Pulmonary artery endothelial cell (primary cell): Measurements from ENCODE around the gene PDXK. TPM values are rescaled to one million over a fixed set of nuclear protein-coding genes. Genes with fewer than 3 reads are reported as not detected.
"Not testable (repeated sequence)": the region's sequence is repeated elsewhere in the genome, so short reads cannot be mapped to it uniquely, and the experiment has no call there.

Experiments used
- DNase-seq: peaks from one replicate; pipeline ENCODE4 v3.0.0-alpha.2; 2011; ENCODE audit warnings: low read depth, low spot score
- total RNA-seq: library from RNA; depleted of rRNA; stranded (reverse); fragments of >200 nt; gene quantifications from 2 replicates; pipeline ENCODE4 v1.2.3, GENCODE V29; 2014

Gene PDXK
- total RNA-seq, result 99.8 and 121 TPM in 2 replicates

DNA sequence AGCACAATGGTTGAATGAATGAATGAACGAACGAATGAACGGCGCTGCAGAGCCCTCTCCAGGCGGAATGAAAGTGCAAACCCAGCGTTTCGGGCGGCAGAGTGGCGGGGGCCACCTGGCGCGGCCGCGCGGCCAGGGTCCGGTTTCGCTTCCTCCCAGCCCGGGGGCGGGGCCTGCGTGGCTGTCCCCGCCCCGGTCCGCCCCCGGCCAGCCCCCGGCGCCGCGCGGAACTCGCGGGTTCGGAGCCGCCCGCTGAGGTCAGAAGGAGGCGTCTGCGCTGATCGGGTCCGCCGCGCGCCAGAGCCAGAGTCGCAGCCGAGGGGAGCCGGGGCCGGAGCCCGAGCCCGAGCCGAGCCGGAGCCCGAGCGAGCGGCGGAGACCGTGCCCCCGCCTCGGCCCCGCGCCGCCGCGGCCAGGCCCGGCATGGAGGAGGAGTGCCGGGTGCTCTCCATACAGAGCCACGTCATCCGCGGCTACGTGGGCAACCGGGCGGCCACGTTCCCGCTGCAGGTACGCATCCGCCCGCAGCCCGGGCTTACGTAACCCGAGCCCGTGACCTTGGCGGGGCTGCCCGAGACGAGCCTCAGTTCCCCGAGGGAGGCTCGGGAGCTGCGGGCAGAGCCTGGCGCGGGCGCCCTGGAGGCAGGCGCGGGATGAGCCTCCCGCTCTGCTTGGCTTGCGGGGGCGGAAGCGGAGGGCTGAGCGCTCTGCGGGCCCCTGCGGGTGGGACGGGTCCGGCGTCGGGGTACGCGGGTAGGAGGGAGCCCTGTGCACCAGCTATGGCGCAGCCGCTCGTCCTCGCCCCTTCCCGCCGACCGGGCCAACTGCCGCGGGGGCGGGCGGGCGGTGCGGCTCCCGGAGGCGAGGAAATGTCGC, at the start of gene PDXK:
PDXK (plus strand) TSS at position 258 of the 876 bp plus-strand sequence; CDS start at position 424, 166 bp downstream.
- DNase-seq, result no peak

DNA sequence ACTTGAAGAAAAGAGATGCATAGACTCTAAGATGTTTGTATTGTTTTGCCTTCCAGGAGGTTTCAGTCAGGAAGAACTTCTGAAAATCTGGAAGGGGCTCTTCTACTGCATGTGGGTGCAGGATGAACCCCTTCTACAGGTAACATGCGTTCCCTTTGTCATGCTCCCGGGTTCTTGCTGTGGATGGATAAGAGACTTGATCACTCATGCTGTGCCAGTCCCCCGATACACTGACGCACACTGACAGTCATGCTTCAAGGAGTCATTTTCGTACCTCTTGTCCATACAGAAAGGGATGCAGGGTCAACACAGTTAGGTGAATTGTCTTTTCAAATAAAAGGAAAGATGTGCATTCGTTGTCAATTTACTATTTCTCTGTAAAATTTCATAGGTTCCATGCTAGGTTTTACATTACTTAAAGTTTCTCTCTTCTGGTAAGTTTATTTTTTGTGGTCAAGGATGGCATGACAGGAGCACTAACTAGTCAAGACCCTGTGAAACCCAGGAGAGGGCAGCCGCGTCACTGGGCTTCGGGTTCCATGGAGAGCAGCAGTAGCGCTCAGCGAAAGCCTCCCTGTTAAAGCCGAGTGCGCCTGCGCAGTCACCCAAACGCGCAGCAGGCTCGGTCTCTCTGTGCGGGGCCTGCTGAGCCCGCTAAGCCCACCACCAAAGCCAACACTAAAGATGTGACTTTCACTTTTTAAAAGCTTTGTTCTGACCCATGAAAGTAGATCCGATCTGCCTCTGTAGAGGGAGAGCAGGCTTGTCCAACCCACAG, 48.9 kb upstream of the PDXK start:
- DNase-seq, result no peak

DNA sequence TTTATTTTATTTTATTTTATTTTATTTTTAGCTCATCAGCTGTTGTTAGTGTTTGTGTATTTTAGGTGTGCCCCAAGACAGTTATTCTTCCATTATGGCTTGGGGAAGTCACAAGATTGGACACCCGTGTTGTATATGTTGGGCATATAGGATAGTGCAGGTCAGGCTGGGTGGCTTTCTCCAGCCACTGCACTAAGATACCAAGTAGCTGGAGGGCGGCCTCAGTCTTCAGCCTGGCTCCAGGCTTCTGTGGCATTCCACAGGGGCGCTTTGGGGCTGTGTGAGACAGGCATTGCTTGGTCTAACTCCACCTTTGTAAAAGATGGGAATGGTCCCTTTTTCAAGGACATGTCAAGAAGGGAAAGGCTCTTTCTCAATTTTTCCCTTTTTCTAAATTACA, 43.1 kb upstream of the PDXK start:
- DNase-seq, result no peak

DNA sequence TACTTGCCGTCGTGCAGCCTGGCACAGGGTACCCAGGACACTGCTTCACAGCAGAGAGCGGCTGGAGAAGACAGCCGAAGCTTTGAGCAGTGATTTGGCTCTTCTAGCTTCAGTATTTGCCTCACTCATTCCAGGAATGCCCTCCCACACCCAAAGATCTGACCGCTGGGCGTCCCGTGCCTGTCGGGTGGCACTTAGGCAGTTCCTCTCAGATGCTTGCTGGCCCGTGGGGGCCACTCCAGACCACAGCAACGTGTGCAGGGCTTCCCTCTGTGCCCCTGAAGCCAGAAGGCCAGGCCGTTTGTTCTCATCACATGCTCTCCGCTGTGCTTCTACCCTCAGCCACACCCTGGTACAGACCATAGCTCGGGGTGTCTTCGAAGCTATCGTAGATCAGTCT, 42.5 kb upstream of the PDXK start:
- DNase-seq, result no peak

DNA sequence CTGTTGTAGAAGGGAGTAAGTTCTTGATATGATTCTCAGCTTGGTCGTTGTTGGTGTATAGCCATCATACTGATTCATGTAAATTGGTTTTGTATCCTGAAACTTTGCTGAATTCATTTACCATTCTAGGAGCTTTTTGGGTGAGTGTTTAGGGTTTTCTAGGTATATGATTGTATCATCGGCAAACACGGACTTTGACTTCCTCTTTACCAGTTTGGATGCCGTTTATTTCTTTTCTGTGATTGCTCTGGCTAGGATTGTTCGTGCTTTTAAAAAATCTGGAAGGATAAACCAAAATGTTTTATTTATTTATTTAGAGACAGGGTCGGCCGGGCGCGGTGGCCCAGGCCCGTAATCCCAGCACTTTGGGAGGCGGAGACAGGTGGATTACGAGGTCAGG, 39.0 kb upstream of the PDXK start:
- no peak for DNase-seq

DNA sequence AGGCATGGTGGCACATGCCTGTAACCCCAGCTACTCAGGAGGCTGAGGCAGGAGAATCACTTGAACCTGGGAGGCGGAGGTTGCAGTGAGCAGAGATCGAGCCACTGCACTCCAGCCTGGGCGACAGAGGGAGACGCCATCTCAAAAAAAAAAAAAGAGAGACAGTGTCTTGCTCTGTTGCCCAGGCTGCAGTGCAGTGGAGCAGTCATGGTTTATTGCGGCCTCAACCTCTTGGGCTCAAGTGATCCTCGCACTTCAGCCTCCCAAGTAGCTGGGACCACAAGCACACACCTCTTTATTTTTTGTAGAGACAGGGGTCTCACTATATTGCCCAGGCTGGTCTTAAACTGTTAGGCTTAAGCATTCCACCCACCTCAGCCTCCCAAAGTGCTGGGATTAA, 38.5 kb upstream of the PDXK start:
- DNase-seq, result not testable (repeated sequence)

DNA sequence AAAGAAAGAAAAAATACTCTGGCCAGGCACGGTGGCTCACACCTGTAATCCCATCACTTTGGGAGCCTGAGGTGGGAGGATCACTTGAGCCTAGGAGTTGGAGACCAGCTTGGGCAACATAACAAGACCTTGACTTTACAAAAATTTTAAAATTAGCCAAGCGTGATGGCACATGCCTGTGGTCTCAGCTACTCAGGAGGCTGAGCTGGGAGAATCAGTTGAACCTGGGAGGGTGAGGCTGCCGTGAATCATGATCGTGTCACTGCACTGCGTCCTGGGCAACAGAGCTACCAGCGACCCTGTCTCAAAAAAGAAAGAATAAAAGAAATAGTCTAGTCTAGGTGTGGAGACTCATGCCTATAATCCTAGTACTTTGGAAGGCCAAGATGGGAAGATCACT, 37.3 kb upstream of the PDXK start:
- no peak for DNase-seq

- peak; percentile 40 for DNase-seq
These were observed 34.5 kb upstream of the PDXK start for GRCh38 chr21:43684424-43684823.

DNA sequence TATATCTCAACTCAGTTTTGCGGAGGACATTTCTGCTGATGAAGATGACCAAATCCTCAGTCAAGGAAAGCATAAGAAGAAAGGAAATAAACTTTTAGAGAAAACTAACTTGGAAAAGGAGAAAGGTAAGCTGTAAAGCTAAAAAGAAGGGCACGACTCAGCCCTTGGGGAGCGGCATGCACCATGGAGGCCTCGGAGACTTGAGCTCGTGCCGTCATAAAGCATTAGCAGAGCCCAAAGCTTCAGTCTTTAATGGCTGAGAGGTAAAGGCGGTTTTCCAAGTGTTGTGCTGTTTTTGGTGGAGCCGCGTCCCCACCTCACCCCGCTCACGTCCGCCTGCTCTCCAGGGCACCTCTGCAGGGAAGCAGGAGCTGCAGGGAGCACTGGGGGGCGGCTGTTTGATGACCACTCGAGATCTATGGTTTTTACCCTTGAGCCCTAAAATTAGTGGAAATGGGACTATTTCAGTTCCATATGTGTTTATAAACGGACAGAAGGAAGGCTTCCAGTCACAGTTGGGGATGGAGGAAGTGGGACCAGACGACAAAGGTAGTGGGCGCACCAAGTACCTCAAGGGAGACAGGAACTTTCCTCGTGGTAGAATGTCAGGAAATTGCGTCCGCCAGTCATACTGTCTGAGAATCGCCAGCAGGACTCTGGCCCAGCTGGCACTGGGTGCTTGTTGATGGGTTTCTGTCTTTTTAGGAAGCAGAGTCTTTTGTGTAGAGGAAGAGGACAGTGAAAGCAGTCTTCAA, 31.9 kb upstream of the PDXK start:
- no peak for DNase-seq

DNA sequence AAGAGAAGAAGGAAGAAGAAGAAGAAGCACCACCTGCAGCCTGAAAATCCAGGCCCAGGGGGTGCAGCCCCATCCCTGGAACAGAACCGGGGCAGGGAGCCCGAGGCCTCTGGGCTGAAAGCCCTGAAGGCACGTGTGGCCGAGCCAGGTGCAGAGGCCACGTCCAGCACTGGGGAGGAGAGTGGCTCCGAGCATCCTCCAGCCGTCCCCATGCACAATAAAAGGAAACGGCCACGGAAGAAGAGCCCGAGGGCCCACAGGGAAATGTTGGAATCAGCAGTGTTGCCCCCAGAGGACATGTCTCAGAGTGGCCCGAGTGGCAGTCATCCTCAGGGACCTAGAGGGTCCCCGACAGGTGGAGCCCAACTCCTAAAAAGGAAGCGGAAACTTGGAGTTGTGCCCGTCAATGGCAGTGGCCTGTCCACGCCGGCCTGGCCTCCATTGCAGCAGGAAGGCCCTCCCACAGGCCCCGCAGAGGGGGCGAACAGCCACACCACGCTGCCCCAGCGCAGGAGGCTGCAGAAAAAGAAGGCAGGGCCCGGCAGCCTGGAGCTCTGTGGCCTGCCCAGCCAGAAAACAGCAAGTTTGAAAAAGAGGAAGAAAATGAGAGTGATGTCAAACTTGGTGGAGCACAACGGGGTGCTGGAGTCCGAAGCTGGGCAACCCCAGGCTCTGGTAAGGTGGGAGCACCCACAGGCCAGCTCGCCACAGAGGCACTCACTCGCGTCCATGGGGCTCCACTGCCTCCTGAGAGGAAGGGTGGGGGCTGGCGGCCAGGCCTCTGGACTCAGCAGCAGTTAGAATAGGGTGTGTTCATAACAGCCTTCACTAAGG, 31.1 kb upstream of the PDXK start:
- DNase-seq, result no peak

DNA sequence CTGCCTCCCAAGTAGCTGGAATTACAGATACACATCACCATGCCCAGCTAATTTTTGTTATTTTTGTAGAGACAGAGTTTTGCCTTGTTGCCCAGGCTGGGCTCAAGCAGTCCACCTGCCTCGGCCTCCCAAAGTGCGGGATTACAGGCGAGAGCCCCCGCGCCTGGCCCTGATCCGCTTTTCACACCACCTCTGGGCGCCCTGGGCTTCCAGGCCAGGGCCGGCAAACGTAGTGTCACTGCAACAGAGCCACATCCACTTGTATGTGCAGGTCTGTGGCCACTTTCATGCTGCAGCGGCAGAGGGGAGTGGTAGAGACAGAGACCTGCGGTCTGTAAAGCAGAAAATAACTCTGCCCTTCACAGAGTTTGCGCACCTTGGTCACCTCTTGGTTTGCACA, 30.0 kb upstream of the PDXK start:
- DNase-seq, result no peak

DNA sequence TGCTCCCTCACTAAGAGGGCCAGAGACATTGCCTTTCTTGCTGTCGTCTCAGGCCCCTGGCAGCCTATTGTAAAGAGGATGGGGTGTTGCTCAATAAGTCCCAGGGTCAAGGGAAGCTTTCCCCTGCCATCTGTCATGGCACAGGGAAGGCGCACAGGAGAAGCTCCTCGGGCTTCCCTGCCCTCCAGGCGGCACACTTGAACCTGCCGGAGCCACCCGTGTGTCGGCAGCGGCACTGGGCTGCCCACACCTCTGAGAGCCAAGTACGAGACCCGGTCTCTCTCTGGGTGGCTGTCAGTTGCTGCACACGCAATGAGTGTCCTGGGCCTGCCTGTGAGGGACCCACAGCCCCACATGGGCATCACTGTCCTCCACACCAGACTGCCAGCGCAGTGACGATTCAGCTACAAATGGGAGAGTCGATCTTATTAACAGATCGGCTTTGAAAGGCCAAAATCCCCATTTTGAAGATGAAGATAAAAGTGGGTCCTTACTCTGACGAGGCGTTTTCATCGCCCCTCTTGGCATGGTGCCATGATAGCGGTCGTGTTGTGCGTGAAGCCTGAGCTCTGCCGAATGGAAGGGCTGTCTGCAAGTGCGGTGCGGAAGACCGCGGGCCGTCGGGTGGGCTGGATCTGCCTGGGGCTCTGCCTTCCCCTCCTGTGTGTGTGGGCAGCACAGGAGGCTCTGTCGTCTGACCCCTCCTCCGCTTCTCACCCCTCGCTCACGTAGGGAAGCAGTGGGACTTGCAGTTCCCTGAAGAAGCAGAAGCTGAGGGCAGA, 29.2 kb upstream of the PDXK start:
- no peak for DNase-seq

DNA sequence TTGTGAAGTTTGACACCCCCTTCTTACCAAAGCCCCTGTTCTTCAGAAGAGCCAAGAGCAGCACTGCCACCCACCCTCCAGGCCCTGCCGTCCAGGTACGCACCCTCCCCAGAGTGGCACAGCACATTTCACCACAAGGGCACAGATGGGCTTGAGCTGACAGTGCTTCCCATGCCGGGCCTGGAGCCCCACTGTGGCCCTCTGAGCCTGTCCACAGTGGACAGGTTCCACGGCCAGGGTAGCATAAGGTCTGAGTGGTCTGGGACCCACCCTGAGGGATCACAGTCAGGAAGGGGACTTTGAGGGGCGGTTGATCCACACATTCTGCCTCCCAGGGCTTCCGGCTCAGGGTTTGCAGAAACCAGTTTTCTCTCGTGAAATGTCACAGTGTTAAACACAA, 28.6 kb upstream of the PDXK start:
- DNase-seq, result no peak

- DNase-seq, result no peak
These were observed 27.7 kb upstream of the PDXK start for GRCh38 chr21:43691086-43691795.

GRCh38 chr21:43691801-43692200, 27.1 kb upstream of the PDXK start:
- no peak for DNase-seq

GRCh38 chr21:43692949-43693348, 26.0 kb upstream of the PDXK start:
- no peak for DNase-seq

GRCh38 chr21:43693981-43694380, 24.9 kb upstream of the PDXK start:
- no peak for DNase-seq

DNA sequence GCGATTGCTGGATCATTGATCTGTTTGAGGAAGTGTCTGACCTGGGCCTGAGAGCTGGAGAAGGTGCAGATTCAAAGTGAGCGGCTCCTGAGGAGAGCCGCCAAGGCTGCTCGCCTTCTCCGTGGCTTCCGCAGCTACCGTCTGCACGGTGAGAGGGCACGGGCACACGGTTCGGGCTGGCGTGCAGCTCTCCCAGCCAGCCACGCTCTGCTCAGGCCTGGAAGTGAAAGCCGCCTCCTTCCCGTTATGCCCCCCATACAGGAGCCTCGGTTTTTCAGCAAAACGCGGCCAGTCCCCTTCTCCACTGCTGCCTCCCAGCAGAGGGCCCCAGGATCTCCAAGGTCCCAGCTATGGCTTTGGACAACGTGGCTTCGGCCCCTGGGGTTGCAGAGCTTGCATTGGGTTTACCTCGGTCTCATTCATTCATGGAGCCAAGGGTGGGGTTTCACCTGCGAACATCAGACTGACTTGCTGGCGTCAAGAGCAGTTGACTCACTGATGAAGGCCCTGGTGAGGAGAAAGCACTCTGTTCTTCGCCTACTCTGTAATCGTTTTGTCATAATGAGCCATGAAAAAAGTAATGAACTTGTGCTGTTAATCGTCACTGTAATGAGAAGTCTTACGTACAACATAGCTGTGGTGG, 24.4 kb upstream of the PDXK start:
- no peak for DNase-seq

- DNase-seq, result no peak
These were observed 22.7 kb upstream of the PDXK start for GRCh38 chr21:43696214-43696613.
